ENCODE data around the gene SP3. TPM values are rescaled to one million over a fixed set of nuclear protein-coding genes. Genes with fewer than 3 reads are reported as not detected.

Gene SP3
- total RNA-seq, 1 donor = 115 TPM

DNA sequence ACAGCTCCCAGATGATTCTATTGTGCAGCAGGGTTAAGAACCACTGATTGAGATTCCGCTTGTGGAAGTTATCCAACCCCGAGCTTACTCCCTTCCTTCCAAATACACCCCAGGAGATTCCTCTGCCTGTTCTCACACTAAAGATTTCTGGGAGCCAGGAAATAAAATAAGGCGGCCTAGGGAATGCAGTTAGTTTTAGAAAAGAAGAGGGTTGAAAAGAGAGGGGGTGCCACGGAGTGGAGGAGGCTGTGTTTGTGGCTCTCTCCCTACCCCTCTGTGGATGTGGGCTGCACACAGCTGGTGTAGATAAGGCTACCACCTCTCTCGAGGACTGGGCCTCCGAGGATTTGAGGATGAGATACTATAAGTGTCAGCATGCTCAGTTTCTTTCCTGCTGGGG lies 25.1 kb upstream of the SP3 start:
- DNase-seq (ENCODE audit: low read depth) = peak; percentile 41
- TF ChIP-seq, protein P1, sequence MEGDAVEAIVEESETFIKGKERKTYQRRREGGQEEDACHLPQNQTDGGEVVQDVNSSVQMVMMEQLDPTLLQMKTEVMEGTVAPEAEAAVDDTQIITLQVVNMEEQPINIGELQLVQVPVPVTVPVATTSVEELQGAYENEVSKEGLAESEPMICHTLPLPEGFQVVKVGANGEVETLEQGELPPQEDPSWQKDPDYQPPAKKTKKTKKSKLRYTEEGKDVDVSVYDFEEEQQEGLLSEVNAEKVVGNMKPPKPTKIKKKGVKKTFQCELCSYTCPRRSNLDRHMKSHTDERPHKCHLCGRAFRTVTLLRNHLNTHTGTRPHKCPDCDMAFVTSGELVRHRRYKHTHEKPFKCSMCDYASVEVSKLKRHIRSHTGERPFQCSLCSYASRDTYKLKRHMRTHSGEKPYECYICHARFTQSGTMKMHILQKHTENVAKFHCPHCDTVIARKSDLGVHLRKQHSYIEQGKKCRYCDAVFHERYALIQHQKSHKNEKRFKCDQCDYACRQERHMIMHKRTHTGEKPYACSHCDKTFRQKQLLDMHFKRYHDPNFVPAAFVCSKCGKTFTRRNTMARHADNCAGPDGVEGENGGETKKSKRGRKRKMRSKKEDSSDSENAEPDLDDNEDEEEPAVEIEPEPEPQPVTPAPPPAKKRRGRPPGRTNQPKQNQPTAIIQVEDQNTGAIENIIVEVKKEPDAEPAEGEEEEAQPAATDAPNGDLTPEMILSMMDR (IDR thresholded peaks at IDR 0.05; ENCODE audit: insufficient read depth, low read length) = no peak
- no peak overlapping the region for H3K4me3 ChIP-seq (ENCODE audit: low read depth, low read length)

DNA sequence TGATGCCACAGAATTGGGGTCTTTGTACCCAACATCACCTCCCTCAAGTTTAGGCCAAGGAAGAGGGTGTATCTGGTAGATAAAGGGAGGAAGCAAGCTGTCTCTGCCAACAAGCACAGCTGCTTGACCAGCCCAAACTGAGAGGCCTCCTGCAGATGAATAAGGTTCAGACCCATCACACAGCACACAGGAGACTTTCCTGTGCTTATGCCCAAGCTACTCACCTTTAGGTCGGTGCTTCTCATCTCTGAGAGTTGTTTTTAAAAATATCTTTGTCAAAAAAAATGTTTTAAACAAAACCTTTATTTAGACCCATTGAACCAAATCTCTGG lies 24.7 kb upstream of the SP3 start:
- no peak overlapping the region for H3K4me3 ChIP-seq (ENCODE audit: low read depth, low read length)
- DNase-seq (ENCODE audit: low read depth) = no peak
- TF ChIP-seq, protein P1 (IDR thresholded peaks at IDR 0.05; ENCODE audit: insufficient read depth, low read length) = no peak

DNA sequence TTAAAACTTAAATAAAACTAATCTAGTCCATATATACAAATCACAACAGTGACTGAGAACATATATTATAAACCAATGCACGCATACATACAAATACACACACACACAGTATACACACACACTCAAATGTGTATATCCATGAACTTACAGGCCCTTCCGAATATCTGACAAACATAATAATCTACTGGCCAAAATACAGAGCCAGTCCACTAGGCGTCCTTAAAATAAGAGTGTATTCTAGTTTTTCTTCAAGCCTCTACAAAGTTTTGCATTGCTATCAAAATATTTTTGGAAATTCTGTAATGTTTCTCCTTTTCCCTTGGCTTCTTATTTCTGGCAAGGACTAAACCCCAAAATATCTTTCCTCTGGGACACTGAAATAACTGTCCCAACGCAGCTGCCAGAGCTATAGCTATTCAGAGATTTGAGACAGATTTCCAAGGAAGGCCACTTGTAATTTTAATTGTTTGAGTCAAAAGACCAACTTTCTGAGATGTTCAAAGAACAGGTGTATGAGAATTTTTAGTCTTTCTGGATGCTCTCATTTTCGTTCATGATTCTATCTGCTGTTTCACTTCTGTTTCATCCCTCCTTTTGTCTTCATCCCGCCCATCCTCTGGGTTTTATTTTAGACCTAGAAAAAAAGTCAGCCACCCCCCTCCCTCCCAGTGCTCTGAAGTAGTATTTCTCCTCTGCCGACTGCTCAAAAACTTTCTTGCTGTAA lies 24.1 kb upstream of the SP3 start:
- TF ChIP-seq, protein P1 (IDR thresholded peaks at IDR 0.05; ENCODE audit: insufficient read depth, low read length) = peak; percentile 6
- H3K4me3 ChIP-seq (ENCODE audit: low read depth, low read length) = no peak overlapping the region
- no peak for DNase-seq (ENCODE audit: low read depth)

DNA sequence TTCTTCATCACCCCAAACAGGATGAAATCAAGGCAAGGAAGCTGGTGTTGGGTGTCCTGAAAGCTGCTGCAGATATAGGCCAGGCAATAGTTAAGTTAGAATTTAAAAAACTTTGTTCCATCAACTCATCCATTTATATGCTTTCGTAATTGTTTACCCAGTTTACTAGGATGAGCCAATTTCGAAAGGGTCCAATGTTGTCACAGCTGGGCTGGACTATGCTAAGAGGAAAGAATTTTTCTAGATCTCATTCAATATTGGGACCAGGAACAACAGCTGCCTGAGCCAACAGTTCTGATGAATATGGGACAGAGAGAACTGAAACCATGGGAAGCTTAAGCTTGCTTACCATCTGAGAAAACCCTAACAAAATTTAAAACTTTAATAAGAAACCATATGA lies 21.6 kb upstream of the SP3 start:
- DNase-seq (ENCODE audit: low read depth) = no peak
- H3K4me3 ChIP-seq (ENCODE audit: low read depth, low read length) = no peak overlapping the region
- TF ChIP-seq, protein P1 (IDR thresholded peaks at IDR 0.05; ENCODE audit: insufficient read depth, low read length) = no peak

DNA sequence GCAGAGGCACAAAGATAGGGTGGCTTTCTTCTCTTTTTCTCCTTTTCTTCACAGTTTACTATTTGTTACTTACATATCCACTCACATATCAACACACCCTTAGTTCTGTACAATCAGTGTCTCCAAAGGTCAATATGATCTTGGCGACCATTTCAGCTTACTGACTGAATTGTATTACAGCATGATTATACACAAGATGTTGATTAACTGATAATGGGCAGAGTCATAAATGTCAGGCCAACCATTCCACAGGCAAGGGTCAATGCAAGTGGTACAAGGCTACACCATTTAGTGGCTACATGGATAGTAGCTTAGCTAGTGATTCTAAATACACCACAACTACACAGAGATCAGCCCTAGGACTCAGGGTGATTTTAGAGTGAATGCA lies 20.4 kb upstream of the SP3 start:
- no peak overlapping the region for H3K4me3 ChIP-seq (ENCODE audit: low read depth, low read length)
- TF ChIP-seq, protein P1 (IDR thresholded peaks at IDR 0.05; ENCODE audit: insufficient read depth, low read length) = no peak
- DNase-seq (ENCODE audit: low read depth) = no peak

DNA sequence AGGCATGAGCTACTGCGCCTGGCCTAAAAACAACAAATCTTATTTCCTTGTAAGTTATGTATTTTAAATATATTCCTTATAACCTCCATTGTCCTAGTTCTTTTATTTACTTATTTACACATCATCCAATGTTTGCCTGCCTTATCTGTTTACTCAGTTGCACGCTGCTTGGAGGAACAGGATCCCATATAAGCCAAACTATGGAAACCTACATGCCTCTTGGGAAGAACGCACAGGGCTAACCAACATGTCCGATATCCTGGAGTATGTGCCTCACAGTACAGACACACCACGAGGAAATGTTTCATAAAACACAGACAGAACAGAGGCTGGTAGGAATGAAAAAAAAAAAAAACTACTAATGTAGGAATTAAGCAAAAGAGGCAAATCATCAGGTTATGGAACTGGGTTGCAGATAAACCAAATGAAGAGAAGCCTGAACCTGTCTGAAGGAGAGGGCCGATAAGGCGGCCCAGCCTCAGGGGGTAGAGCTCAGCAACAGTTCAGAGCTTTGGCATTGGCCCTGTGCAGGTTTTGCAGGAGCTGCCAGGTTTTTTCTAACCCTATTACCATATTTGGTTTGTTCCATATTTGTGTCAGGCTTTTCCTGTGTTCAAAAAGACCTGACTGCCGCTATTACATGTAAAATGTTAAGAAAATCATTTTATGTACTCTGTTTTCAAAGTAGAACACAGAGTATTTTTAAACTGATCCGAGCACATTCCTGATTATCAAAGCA lies 19.9 kb upstream of the SP3 start:
- DNase-seq (ENCODE audit: low read depth) = peak; percentile 55
- TF ChIP-seq, protein P1 (IDR thresholded peaks at IDR 0.05; ENCODE audit: insufficient read depth, low read length) = no peak
- H3K4me3 ChIP-seq (ENCODE audit: low read depth, low read length) = no peak overlapping the region

Data from fibroblast of the aortic adventitia (primary cell).